Progenitor cell of endocrine pancreas (in vitro differentiated cells): ENCODE measurements around the gene WNK2. TPM values are rescaled to one million over a fixed set of nuclear protein-coding genes. Genes with fewer than 3 reads are reported as not detected.

Source experiments
- DNase-seq: peaks from one replicate; pipeline ENCODE4 v3.0.0; 2021; ENCODE audit warnings: low spot score; ENCODE audit not compliant: unreplicated experiment
- H3K27ac Mint-ChIP-seq: 2 replicates; pipeline ENCODE4 v1.8.0; 2021; ENCODE audit warnings: mild to moderate bottlenecking, moderate library complexity, mixed read lengths
- H3K27me3 Mint-ChIP-seq: 2 replicates; pipeline ENCODE4 v1.8.0; 2021; ENCODE audit warnings: mixed read lengths
- H3K36me3 Mint-ChIP-seq: 2 replicates; pipeline ENCODE4 v1.8.0; 2022; ENCODE audit warnings: mixed read lengths; ENCODE audit not compliant: insufficient read depth
- H3K4me1 Mint-ChIP-seq: 2 replicates; pipeline ENCODE4 v1.8.0; 2021; ENCODE audit warnings: low read depth, mixed read lengths
- H3K4me3 Mint-ChIP-seq: 2 replicates; pipeline ENCODE4 v1.8.0; 2021; ENCODE audit warnings: low read depth, mild to moderate bottlenecking, moderate library complexity, mixed read lengths
- H3K9me3 Mint-ChIP-seq: 2 replicates; pipeline ENCODE4 v1.8.0; 2021; ENCODE audit warnings: low read depth, mixed read lengths
- CTCF ChIP-seq: fragments of 200-600 bp; sonication (generic); IDR thresholded peaks from one replicate; pipeline ENCODE4 v1.5.0; 2021; ENCODE audit warnings: antibody characterized with exemption, mild to moderate bottlenecking; ENCODE audit not compliant: unreplicated experiment
- total RNA-seq: library from RNA; stranded (reverse); gene quantifications from 2 replicates; pipeline ENCODE4 v1.2.1, GENCODE V29; 2021

WNK2 gene
- total RNA-seq, 1 donor from 2014 or later, result 345 TPM

GRCh38 chr9:93305497-93306020 is 121.6 kb downstream of the WNK2 start:
- H3K9me3 Mint-ChIP-seq, result no peaks in the 10 kb centered on the region
- no peak for TF ChIP-seq CTCF
- H3K36me3 Mint-ChIP-seq, result peaks cover 11% of the 10 kb centered on the region
- no peak overlapping the region for H3K27ac Mint-ChIP-seq
- no peak for DNase-seq
- no peaks in the 10 kb centered on the region for H3K27me3 Mint-ChIP-seq
- no peak overlapping the region for H3K4me3 Mint-ChIP-seq
- no peaks in the 10 kb centered on the region for H3K4me1 Mint-ChIP-seq

GRCh38 chr9:93306081-93306480 is 122.1 kb downstream of the WNK2 start:
- Mint-ChIP-seq H3K9me3 (no peaks in the 10 kb centered on the region), H3K27ac (no peak overlapping the region), H3K4me3 (no peak overlapping the region), H3K27me3 (no peaks in the 10 kb centered on the region), H3K4me1 (no peaks in the 10 kb centered on the region), H3K36me3 (peaks cover 14% of the 10 kb centered on the region)
- no peak for TF ChIP-seq CTCF
- no peak for DNase-seq

GRCh38 chr9:93306579-93307091 is 122.7 kb downstream of the WNK2 start:
- H3K4me1 Mint-ChIP-seq, result no peaks in the 10 kb centered on the region
- no peak for DNase-seq
- H3K9me3 Mint-ChIP-seq, result no peaks in the 10 kb centered on the region
- no peaks in the 10 kb centered on the region for H3K27me3 Mint-ChIP-seq
- H3K36me3 Mint-ChIP-seq, result peaks cover 18% of the 10 kb centered on the region
- H3K4me3 Mint-ChIP-seq, result no peak overlapping the region
- no peak for TF ChIP-seq CTCF
- no peak overlapping the region for H3K27ac Mint-ChIP-seq

GRCh38 chr9:93307468-93308157 is 123.7 kb downstream of the WNK2 start:
- Mint-ChIP-seq H3K4me1 (peaks cover 1% of the 10 kb centered on the region), H3K27ac (no peak overlapping the region), H3K27me3 (no peaks in the 10 kb centered on the region), H3K9me3 (no peaks in the 10 kb centered on the region), H3K36me3 (peaks cover 23% of the 10 kb centered on the region), H3K4me3 (no peak overlapping the region)
- DNase-seq, result no peak
- TF ChIP-seq CTCF, result no peak

- no peak for DNase-seq
- Mint-ChIP-seq H3K9me3 (no peaks in the 10 kb centered on the region), H3K4me1 (peaks cover 6% of the 10 kb centered on the region), H3K36me3 (peaks cover 25% of the 10 kb centered on the region), H3K27me3 (no peaks in the 10 kb centered on the region), H3K4me3 (no peak overlapping the region), H3K27ac (no peak overlapping the region)
- TF ChIP-seq CTCF, result no peak
Observed at GRCh38 chr9:93308158-93308602, 124.2 kb downstream of the WNK2 start.
